ENCODE results near the gene RPS16. TPM values are rescaled to one million over a fixed set of nuclear protein-coding genes. Genes with fewer than 3 reads are reported as not detected.
A peak's percentile ranks its signal among the peaks of the same experiment; 100 is the strongest.
"Not testable (repeated sequence)": the region's sequence is repeated elsewhere in the genome, so short reads cannot be mapped to it uniquely, and the experiment has no call there.

RPS16 gene
- total and polyA plus RNA-seq, 7 experiments from 2014 or later, result 2,281 to 4,335 (median 3,122) TPM

DNA sequence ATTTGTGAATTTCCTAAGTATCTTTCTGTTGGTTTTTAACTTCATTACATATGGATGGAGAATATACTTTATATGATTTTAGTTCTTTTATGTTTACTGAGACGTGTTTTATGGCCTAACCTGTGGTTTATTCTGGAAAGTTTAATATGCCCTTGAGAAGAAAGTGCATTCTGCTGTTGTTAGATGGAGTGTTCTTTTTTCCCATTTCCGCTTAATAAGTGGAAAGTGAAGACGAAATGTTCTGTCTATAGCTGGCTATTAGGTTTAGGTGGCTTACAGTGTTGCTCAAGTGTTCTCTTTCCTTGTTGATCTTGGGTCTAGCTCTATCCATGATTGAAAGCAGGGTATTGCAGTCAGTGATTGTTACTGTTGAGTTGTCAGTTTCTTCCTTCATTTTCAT, 27.7 kb upstream of the RPS16 start:
- intact Hi-C loops (cut with micrococcal nuclease), result no loop called here
- no peak overlapping the region for H3K4me3 ChIP-seq (ENCODE audit: low read length)
- no peaks in the 10 kb centered on the region for H3K27me3 ChIP-seq (ENCODE audit: control insufficient read depth in 2 of 2, insufficient read depth in 2 of 2, low read length in 2 of 2)
- Mint-ChIP-seq H3K27me3 (no peaks in the 10 kb centered on the region), H3K4me1 (peaks cover 0 to 15% (median 4%) of the 10 kb centered on the region in 7 donors), H3K9me3 (peaks cover 0 to 2% (median 0%) of the 10 kb centered on the region in 11 donors), H3K27ac (peak overlapping the region in 2 of 9 donors; percentile 7 to 9), H3K4me3 (no peak overlapping the region), H3K36me3 (peaks cover 14 to 59% (median 26%) of the 10 kb centered on the region in 5 donors)
- ChIA-PET CTCF (interaction anchor here (1.2 to 1.4 kb wide), 2 partner anchors 11 to 13 kb away, joined by 3 to 6 read pairs; no protein-coding TSS in a partner anchor), POLR2A (no interaction called here)
- H3K36me3 ChIP-seq (ENCODE audit: control insufficient read depth in 2 of 3, insufficient read depth in 3 of 3, low read length in 3 of 3), result peaks cover 38 to 85% (median 52%) of the 10 kb centered on the region in 3 experiments
- no peak for DNase-seq
- H3K9me3 ChIP-seq (ENCODE audit: control insufficient read depth in 2 of 3, low read length in 3 of 3), result no peaks in the 10 kb centered on the region
- no peaks in the 10 kb centered on the region for H3K4me1 ChIP-seq (ENCODE audit: control insufficient read depth in 2 of 2, insufficient read depth in 2 of 2, low read length in 2 of 2)
- no peak overlapping the region for H3K27ac ChIP-seq (ENCODE audit: low read depth, low read length)
- ATAC-seq, result no peak

DNA sequence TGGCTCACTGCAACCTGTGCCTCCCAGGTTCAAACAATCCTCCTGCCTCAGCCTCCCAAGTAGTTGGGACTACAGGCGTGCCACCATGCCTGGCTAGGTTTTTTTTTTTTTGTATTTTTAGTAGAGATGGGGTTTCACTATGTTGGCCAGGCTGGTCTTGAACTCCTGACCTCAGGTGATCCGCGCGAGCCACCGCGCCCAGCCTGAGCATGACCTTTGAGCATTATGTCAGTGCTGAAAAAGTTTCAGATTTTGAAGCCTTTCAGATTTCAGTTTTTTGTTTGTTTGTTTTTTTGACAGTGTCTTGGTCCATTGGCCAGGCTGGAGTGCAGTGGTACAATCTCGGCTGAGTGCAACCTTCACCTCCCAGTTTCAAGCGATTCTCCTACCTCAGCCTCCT, 15.5 kb upstream of the RPS16 start:
- H3K9me3 ChIP-seq (ENCODE audit: control insufficient read depth in 2 of 3, low read length in 3 of 3); H3K27ac ChIP-seq (ENCODE audit: low read depth, low read length); H3K27me3 Mint-ChIP-seq; H3K27me3 ChIP-seq (ENCODE audit: control insufficient read depth in 2 of 2, insufficient read depth in 2 of 2, low read length in 2 of 2); H3K4me3 ChIP-seq (ENCODE audit: low read length); CTCF ChIA-PET; ATAC-seq; intact Hi-C loops (cut with micrococcal nuclease); DNase-seq; H3K9me3 Mint-ChIP-seq; POLR2A ChIA-PET: not testable (repeated sequence)
- peaks cover 29 to 36% of the 10 kb centered on the region in 2 donors for H3K4me1 ChIP-seq (ENCODE audit: control insufficient read depth in 2 of 2, insufficient read depth in 2 of 2, low read length in 2 of 2)
- H3K4me1 Mint-ChIP-seq, result peaks cover 53 to 78% (median 65%) of the 10 kb centered on the region in 7 donors
- H3K36me3 Mint-ChIP-seq, result peaks cover 5 to 30% (median 26%) of the 10 kb centered on the region in 5 donors
- H3K36me3 ChIP-seq (ENCODE audit: control insufficient read depth in 2 of 3, insufficient read depth in 3 of 3, low read length in 3 of 3), result peaks cover 0 to 29% (median 13%) of the 10 kb centered on the region in 3 experiments
- H3K27ac Mint-ChIP-seq, result peak overlapping the region in 2 of 9 donors; percentile 54 to 81
- H3K4me3 Mint-ChIP-seq, result peak overlapping the region in 1 of 10 donors; percentile 12

DNA sequence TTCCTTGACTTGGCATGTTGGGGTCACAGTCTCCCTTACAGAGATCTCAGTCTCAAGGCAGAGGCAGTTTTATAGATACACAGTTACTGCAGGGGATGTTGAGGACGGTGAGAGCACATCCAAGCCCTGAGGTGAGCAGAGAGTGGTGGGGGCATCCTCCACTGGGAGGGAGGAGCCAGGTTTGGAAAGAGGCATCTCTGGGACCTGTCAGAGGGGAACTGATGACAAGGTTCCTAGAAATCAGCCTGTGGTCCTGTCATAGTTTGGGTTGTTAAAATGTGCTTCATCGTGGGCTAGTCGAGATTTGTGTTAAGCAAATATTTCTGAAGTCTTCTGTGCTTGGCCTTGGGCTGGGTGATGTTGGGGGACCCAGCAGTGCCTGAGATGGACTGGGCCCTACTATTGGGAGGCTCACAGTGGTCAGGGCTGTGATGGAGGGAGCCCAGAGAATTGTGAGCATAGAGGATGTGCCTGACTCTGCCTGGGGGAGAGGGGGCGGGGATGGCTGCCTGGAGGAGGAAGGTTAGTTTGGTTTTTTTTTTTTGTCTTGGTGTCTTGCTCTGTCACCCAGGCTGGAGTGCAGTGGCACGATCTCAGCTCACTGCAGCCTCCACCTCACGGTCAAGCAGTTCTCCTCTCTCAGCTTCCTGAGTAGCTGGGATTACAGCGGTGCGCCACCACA, 13.5 kb upstream of the RPS16 start:
- Histone ChIP-seq H3K9me3 (ENCODE audit: control insufficient read depth in 2 of 3, low read length in 3 of 3) (no peaks in the 10 kb centered on the region), H3K27me3 (ENCODE audit: control insufficient read depth in 2 of 2, insufficient read depth in 2 of 2, low read length in 2 of 2) (no peaks in the 10 kb centered on the region), H3K27ac (ENCODE audit: low read depth, low read length) (peak overlapping the region; percentile 34), H3K36me3 (ENCODE audit: control insufficient read depth in 2 of 3, insufficient read depth in 3 of 3, low read length in 3 of 3) (peaks cover 0 to 33% (median 5%) of the 10 kb centered on the region in 3 experiments), H3K4me1 (ENCODE audit: control insufficient read depth in 2 of 2, insufficient read depth in 2 of 2, low read length in 2 of 2) (peaks cover 35 to 47% of the 10 kb centered on the region in 2 donors), H3K4me3 (ENCODE audit: low read length) (no peak overlapping the region)
- Mint-ChIP-seq H3K4me3 (peak overlapping the region; percentile 57 to 100 (median 74)), H3K9me3 (peaks cover 0 to 5% (median 0%) of the 10 kb centered on the region in 11 donors), H3K27ac (peak overlapping the region; percentile 58 to 88 (median 80)), H3K27me3 (no peaks in the 10 kb centered on the region), H3K36me3 (peaks cover 11 to 32% (median 26%) of the 10 kb centered on the region in 5 donors), H3K4me1 (peaks cover 59 to 89% (median 74%) of the 10 kb centered on the region in 7 donors)
- ChIA-PET CTCF (interaction anchor here (0.6 kb wide), 1 partner anchor 26 kb away, joined by 4 read pairs; no protein-coding TSS in a partner anchor), POLR2A (interaction anchor here (0.6 to 5.4 kb wide), 2 partner anchors 9 to 15 kb away, joined by 3 to 115 read pairs; partner anchors contain the start of gene RPS16)
- ATAC-seq (no peak), DNase-seq (no peak)
- intact Hi-C loops (cut with micrococcal nuclease), result loop anchor here in 1 of 2 donors (10.0 kb wide), 1 partner anchor 1266 kb away; the partner anchor contains the start of genes COQ8B and ITPKC

DNA sequence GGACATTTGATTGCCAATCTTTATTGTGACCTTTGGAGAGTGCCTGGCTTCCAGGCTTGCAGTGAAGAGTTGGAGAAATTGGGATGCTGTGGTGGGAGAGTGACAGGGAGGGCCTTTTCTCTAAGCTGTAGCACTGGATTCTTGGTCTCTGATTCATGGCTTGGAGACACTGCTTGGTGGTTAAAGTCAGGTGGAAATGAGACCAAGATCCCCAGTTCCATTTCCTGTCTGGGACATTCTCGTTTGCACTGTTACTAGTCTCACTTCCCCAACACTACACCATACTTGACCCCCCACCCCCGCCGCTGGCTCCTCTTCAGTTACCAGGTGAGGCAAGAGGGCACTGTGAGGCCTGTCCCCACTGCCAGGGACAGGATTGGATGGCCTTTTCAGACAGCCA, 12.5 kb upstream of the RPS16 start:
- Histone ChIP-seq H3K4me3 (ENCODE audit: low read length) (peak overlapping the region; percentile 31), H3K36me3 (ENCODE audit: control insufficient read depth in 2 of 3, insufficient read depth in 3 of 3, low read length in 3 of 3) (peaks cover 0 to 23% (median 0%) of the 10 kb centered on the region in 3 experiments), H3K27me3 (ENCODE audit: control insufficient read depth in 2 of 2, insufficient read depth in 2 of 2, low read length in 2 of 2) (no peaks in the 10 kb centered on the region), H3K4me1 (ENCODE audit: control insufficient read depth in 2 of 2, insufficient read depth in 2 of 2, low read length in 2 of 2) (peaks cover 35 to 49% of the 10 kb centered on the region in 2 donors), H3K27ac (ENCODE audit: low read depth, low read length) (peak overlapping the region; percentile 52), H3K9me3 (ENCODE audit: control insufficient read depth in 2 of 3, low read length in 3 of 3) (no peaks in the 10 kb centered on the region)
- ChIA-PET CTCF (no interaction called here), POLR2A (interaction anchor here (5.4 kb wide), 1 partner anchor 14 kb away, joined by 115 read pairs; the partner anchor contains the start of gene RPS16)
- Mint-ChIP-seq H3K4me3 (peak overlapping the region; percentile 50 to 100 (median 96)), H3K9me3 (peaks cover 0 to 5% (median 0%) of the 10 kb centered on the region in 11 donors), H3K4me1 (peaks cover 54 to 85% (median 68%) of the 10 kb centered on the region in 7 donors), H3K27me3 (no peaks in the 10 kb centered on the region), H3K27ac (peak overlapping the region; percentile 58 to 88 (median 82)), H3K36me3 (peaks cover 10 to 31% (median 26%) of the 10 kb centered on the region in 5 donors)
- intact Hi-C loops (cut with micrococcal nuclease), result loop anchor here in 1 of 2 donors (10.0 kb wide), 1 partner anchor 1267 kb away; the partner anchor contains the start of genes COQ8B and ITPKC
- DNase-seq (no peak), ATAC-seq (no peak)

DNA sequence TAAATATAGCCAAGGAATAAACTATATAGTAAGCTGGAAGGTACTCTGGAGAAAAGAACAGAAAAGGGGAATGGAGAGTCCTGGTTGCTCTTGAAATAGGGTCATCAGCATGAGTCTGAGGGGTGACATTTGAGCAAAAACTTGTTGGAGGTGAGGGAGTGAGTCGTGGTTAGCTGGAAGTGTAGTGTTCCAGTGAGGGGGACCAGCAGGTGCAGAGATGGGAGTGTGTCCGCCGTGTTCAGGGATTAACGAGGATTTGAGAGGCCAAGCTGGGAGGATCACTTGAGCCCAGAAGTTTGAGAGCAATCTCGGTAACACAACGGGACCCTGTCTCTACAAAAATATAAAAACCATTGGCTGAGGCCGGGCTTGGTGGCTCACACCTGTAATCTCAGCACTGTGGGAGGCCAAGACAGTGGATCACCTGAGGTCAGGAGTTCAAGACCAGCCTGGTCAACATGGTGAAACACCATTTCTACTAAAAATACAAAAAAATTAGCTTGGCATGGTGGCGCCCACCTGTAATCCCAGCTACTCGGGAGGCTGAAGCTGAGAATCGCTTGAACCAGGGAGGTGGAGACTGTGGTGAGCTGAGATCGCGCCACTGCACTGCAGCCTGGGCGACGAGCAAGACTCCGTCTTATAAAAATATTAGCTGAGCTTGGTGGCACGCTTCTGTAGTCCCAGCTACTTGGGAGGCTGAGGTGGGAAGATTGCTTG, 10.8 kb upstream of the RPS16 start:
- peaks cover 39 to 67% (median 52%) of the 10 kb centered on the region in 7 donors for H3K4me1 Mint-ChIP-seq
- ChIA-PET CTCF (interaction anchor here (2.2 kb wide), 1 partner anchor 226 kb away, joined by 8 read pairs; no protein-coding TSS in a partner anchor), POLR2A (interaction anchor here (0.7 to 5.4 kb wide), 12 partner anchors 11 to 644 kb away, joined by 3 to 115 read pairs (median 4); partner anchors contain the start of genes EID2B, PLEKHG2, RPS16 and ZFP36)
- Histone ChIP-seq H3K27me3 (ENCODE audit: control insufficient read depth in 2 of 2, insufficient read depth in 2 of 2, low read length in 2 of 2) (no peaks in the 10 kb centered on the region), H3K36me3 (ENCODE audit: control insufficient read depth in 2 of 3, insufficient read depth in 3 of 3, low read length in 3 of 3) (peaks cover 0 to 7% (median 0%) of the 10 kb centered on the region in 3 experiments), H3K27ac (ENCODE audit: low read depth, low read length) (peak overlapping the region; percentile 98), H3K9me3 (ENCODE audit: control insufficient read depth in 2 of 3, low read length in 3 of 3) (no peaks in the 10 kb centered on the region), H3K4me1 (ENCODE audit: control insufficient read depth in 2 of 2, insufficient read depth in 2 of 2, low read length in 2 of 2) (peaks cover 35 to 49% of the 10 kb centered on the region in 2 donors), H3K4me3 (ENCODE audit: low read length) (peak overlapping the region; percentile 77)
- peaks cover 0 to 3% (median 0%) of the 10 kb centered on the region in 11 donors for H3K9me3 Mint-ChIP-seq
- peak overlapping the region; percentile 95 to 100 (median 99) for H3K27ac Mint-ChIP-seq
- DNase-seq (no peak), ATAC-seq (no peak)
- H3K4me3 Mint-ChIP-seq, result peak overlapping the region; percentile 91 to 100 (median 97)
- intact Hi-C loops (cut with micrococcal nuclease), result loop anchor here in 1 of 2 donors (10.0 kb wide), 1 partner anchor 1268 kb away; the partner anchor contains the start of genes COQ8B and ITPKC
- peaks cover 6 to 17% (median 12%) of the 10 kb centered on the region in 5 donors for H3K36me3 Mint-ChIP-seq
- H3K27me3 Mint-ChIP-seq, result no peaks in the 10 kb centered on the region
